ENCODE measurements around the gene MRGPRD. TPM values are rescaled to one million over a fixed set of nuclear protein-coding genes. Genes with fewer than 3 reads are reported as not detected.

MRGPRD gene
- total RNA-seq, 2 experiments from 2014 or later: not detected

- H3K36me3 Mint-ChIP-seq (ENCODE audit: low read depth): no peaks in the 10 kb centered on the region
- H3K9me3 Mint-ChIP-seq: no peaks in the 10 kb centered on the region
- CTCF ChIA-PET: no interaction called here
- DNase-seq (no peak), ATAC-seq (no peak)
- intact Hi-C loops (cut with micrococcal nuclease): no loop called here
- no peak overlapping the region for H3K4me3 Mint-ChIP-seq
- H3K27ac Mint-ChIP-seq: no peak overlapping the region
- no peak for TF ChIP-seq CTCF (IDR thresholded peaks at IDR 0.05)
- POLR2A ChIA-PET: no interaction called here
- H3K27me3 Mint-ChIP-seq: no peaks in the 10 kb centered on the region
- H3K4me1 Mint-ChIP-seq (ENCODE audit: low read depth): peaks cover 10% of the 10 kb centered on the region
Observed at GRCh38 chr11:68960294-68961071, 20.3 kb downstream of the MRGPRD start.

- no peak for TF ChIP-seq CTCF (IDR thresholded peaks at IDR 0.05)
- H3K36me3 Mint-ChIP-seq (ENCODE audit: low read depth): no peaks in the 10 kb centered on the region
- no peaks in the 10 kb centered on the region for H3K27me3 Mint-ChIP-seq
- intact Hi-C loops (cut with micrococcal nuclease): no loop called here
- no peak overlapping the region for H3K27ac Mint-ChIP-seq
- ChIA-PET POLR2A (no interaction called here), CTCF (no interaction called here)
- ATAC-seq (no peak), DNase-seq (no peak)
- no peak overlapping the region for H3K4me3 Mint-ChIP-seq
- peaks cover 14% of the 10 kb centered on the region for H3K4me1 Mint-ChIP-seq (ENCODE audit: low read depth)
- no peaks in the 10 kb centered on the region for H3K9me3 Mint-ChIP-seq
Observed at GRCh38 chr11:68959465-68960293, 21.1 kb downstream of the MRGPRD start.

- Mint-ChIP-seq H3K27ac (no peak overlapping the region), H3K4me1 (ENCODE audit: low read depth) (peaks cover 12% of the 10 kb centered on the region), H3K36me3 (ENCODE audit: low read depth) (no peaks in the 10 kb centered on the region), H3K9me3 (no peaks in the 10 kb centered on the region), H3K27me3 (no peaks in the 10 kb centered on the region), H3K4me3 (no peak overlapping the region)
- no peak for DNase-seq
- intact Hi-C loops (cut with micrococcal nuclease): no loop called here
- no peak for TF ChIP-seq CTCF (IDR thresholded peaks at IDR 0.05)
- no peak for ATAC-seq
- ChIA-PET CTCF (interaction anchor here (0.9 kb wide), 1 partner anchor 131 kb away, joined by 3 read pairs; no protein-coding TSS in a partner anchor), POLR2A (no interaction called here)
Observed at GRCh38 chr11:68958211-68958610, 22.6 kb downstream of the MRGPRD start.

- peaks cover 5% of the 10 kb centered on the region for H3K4me1 Mint-ChIP-seq (ENCODE audit: low read depth)
- POLR2A ChIA-PET: no interaction called here
- TF ChIP-seq CTCF (IDR thresholded peaks at IDR 0.05): no peak
- H3K36me3 Mint-ChIP-seq (ENCODE audit: low read depth): no peaks in the 10 kb centered on the region
- CTCF ChIA-PET: interaction anchor here (1.3 kb wide), 1 partner anchor 15 kb away, joined by 9 read pairs; no protein-coding TSS in a partner anchor
- H3K9me3 Mint-ChIP-seq: no peaks in the 10 kb centered on the region
- DNase-seq (no peak), ATAC-seq (no peak)
- intact Hi-C loops (cut with micrococcal nuclease): no loop called here
- no peaks in the 10 kb centered on the region for H3K27me3 Mint-ChIP-seq
- no peak overlapping the region for H3K4me3 Mint-ChIP-seq
- no peak overlapping the region for H3K27ac Mint-ChIP-seq
Observed at GRCh38 chr11:68956547-68957254, 24.1 kb downstream of the MRGPRD start.

Measured in activated CD8-positive, alpha-beta T cell treated with anti-CD3 and anti-CD28 coated beads for 36 hours (primary cell).